SK-N-SH (cell line): ENCODE measurements around the gene OTOP3. TPM values are rescaled to one million over a fixed set of nuclear protein-coding genes. Genes with fewer than 3 reads are reported as not detected.

Experiments used
- CTCF ChIA-PET: fragments of 300-600, 350-600 bp; formaldehyde crosslinking; extraction: SDS; loops from one replicate; lab custom pipeline; 2021; lab: Yijun Ruan, JAX
- POLR2A ChIA-PET: fragments of 350-600 bp; sonication (Branson Sonifier 250); formaldehyde crosslinking; extraction: SDS; loops from one replicate; lab custom pipeline; 2020; ENCODE audit warnings: antibody characterized with exemption, inconsistent platforms; lab: Yijun Ruan, JAX
- DNase-seq: peaks from one replicate; pipeline ENCODE4 v3.0.0; 2012
- H2AFZ ChIP-seq: fragments of 200-600 bp; sonication (generic); 2 replicates; pipeline ENCODE4 v1.8.1; 2016; ENCODE audit warnings: antibody characterized with exemption, mild to moderate bottlenecking, low read depth
- H3F3A ChIP-seq: fragments of 200-600 bp; sonication (generic); replicated peaks from 2 replicates; pipeline ENCODE3; 2016; ENCODE audit warnings: antibody characterized with exemption, mild to moderate bottlenecking; ENCODE audit not compliant: insufficient read depth
- H3K27ac ChIP-seq, 2 experiments: fragments of 200-500 bp in 1 of 2; fragments of 200-600 bp in 1 of 2; sonication (Bioruptor generic) in 1 of 2; sonication (generic), shearing (Covaris generic) in 1 of 2; 2 replicates each; pipeline versions ENCODE4 v1.5.1 to v1.6.1; 2014 to 2016; ENCODE audit warnings: low read depth in 2 of 2, inconsistent platforms in 1 of 2, low read length in 1 of 2, mild to moderate bottlenecking in 1 of 2, mixed read lengths in 1 of 2
- H3K27me3 ChIP-seq: fragments of 200-600 bp; sonication (generic), shearing (Covaris generic); 2 replicates; pipeline ENCODE4 v1.6.1; 2016; ENCODE audit warnings: mixed run types; ENCODE audit not compliant: insufficient read depth
- H3K36me3 ChIP-seq, 2 experiments: fragments of 200-500 bp in 1 of 2; fragments of 200-600 bp in 1 of 2; sonication (Bioruptor generic) in 1 of 2; sonication (generic) in 1 of 2; replicated peaks in 1 of 2; 2 replicates each; pipeline versions ENCODE3 to v1.5.1; 2014 to 2016; ENCODE audit warnings: low read length in 1 of 2, mild to moderate bottlenecking in 1 of 2; ENCODE audit not compliant: insufficient read depth in 2 of 2, control insufficient read depth in 1 of 2
- H3K4me1 ChIP-seq, 2 experiments: fragments of 200-500 bp in 1 of 2; fragments of 200-600 bp in 1 of 2; sonication (Bioruptor generic) in 1 of 2; sonication (generic), shearing (Covaris generic) in 1 of 2; 2 replicates each; pipeline versions ENCODE4 v1.5.1 to v1.6.1; 2014 to 2016; ENCODE audit warnings: low read depth in 1 of 2, low read length in 1 of 2, mixed run types in 1 of 2; ENCODE audit not compliant: insufficient read depth in 2 of 2, control insufficient read depth in 1 of 2
- H3K4me2 ChIP-seq: fragments of 200-600 bp; sonication (generic), shearing (Covaris generic); 2 replicates; pipeline ENCODE4 v1.6.1; 2017; ENCODE audit warnings: mixed run types
- H3K4me3 ChIP-seq, 2 experiments: fragments of 200-500 bp in 1 of 2; fragments of 200-600 bp in 1 of 2; sonication (Bioruptor generic) in 1 of 2; sonication (generic), shearing (Covaris generic) in 1 of 2; 2 replicates each; pipeline versions ENCODE4 v1.5.1 to v1.8.1; 2014 to 2016; ENCODE audit warnings: low read depth in 2 of 2, inconsistent platforms in 1 of 2, low read length in 1 of 2, mild to moderate bottlenecking in 1 of 2, mixed read lengths in 1 of 2, moderate library complexity in 1 of 2
- H3K79me2 ChIP-seq: fragments of 200-600 bp; sonication (generic); 2 replicates; pipeline ENCODE4 v1.8.1; 2017; ENCODE audit warnings: mild to moderate bottlenecking; ENCODE audit not compliant: insufficient read depth
- H3K9ac ChIP-seq: fragments of 200-600 bp; sonication (generic); 2 replicates; pipeline ENCODE4 v1.6.1; 2017; ENCODE audit warnings: mixed run types
- H3K9me2 ChIP-seq: fragments of 200-600 bp; sonication (generic); 2 replicates; pipeline ENCODE4 v1.6.1; 2017; ENCODE audit warnings: mixed run types
- H3K9me3 ChIP-seq: fragments of 200-600 bp; sonication (generic); 2 replicates; pipeline ENCODE4 v1.6.1; 2017; ENCODE audit warnings: mixed run types, mild to moderate bottlenecking, moderate library complexity
- H4K20me1 ChIP-seq: fragments of 200-600 bp; sonication (generic); 2 replicates; pipeline ENCODE4 v1.6.1; 2017; ENCODE audit warnings: mild to moderate bottlenecking, mixed run types; ENCODE audit not compliant: insufficient read depth
- CHD2 ChIP-seq: fragments of 150-350 bp; IDR thresholded peaks from 2 replicates; pipeline ENCODE4 v1.6.1; 2018; ENCODE audit warnings: low read length; ENCODE audit not compliant: partially characterized antibody
- FOSL2 ChIP-seq: IDR thresholded peaks from 2 replicates; pipeline ENCODE4 v1.4.0; 2012; ENCODE audit warnings: low read depth, mild to moderate bottlenecking, moderate library complexity, borderline replicate concordance
- FOXJ3 ChIP-seq: sonication (generic); formaldehyde crosslinking; IDR thresholded peaks from 2 replicates; pipeline ENCODE4 v1.5.1; 2020; ENCODE audit warnings: mild to moderate bottlenecking, missing genetic modification reagents
- FOXM1 ChIP-seq: IDR thresholded peaks from 2 replicates; pipeline ENCODE4 v1.4.0; 2012; ENCODE audit warnings: low read depth, mild to moderate bottlenecking
- GABPA ChIP-seq: IDR thresholded peaks from 2 replicates; pipeline ENCODE4 v1.4.0; 2012; ENCODE audit warnings: low read depth, mild to moderate bottlenecking
- GATA2 ChIP-seq: sonication (generic); formaldehyde crosslinking; IDR thresholded peaks from 2 replicates; pipeline ENCODE4 v1.5.0; 2020; ENCODE audit warnings: mild to moderate bottlenecking, missing genetic modification reagents
- JUND ChIP-seq: IDR thresholded peaks from 2 replicates; pipeline ENCODE4 v1.4.0; 2012
- MXI1 ChIP-seq: IDR thresholded peaks from 2 replicates; pipeline ENCODE4 v1.6.1; 2012; ENCODE audit warnings: mild to moderate bottlenecking, low read depth, low read length, improper control_type of control experiment
- NRF1 ChIP-seq: IDR thresholded peaks from 2 replicates; pipeline ENCODE4 v1.6.1; 2012; ENCODE audit warnings: low read depth, mild to moderate bottlenecking, low read length
- PBX3 ChIP-seq: IDR thresholded peaks from 2 replicates; pipeline ENCODE4; 2012
- POLR2AphosphoS5 ChIP-seq: IDR thresholded peaks from 2 replicates; pipeline ENCODE4 v1.6.1; 2012; ENCODE audit warnings: low read depth, low read length
- RAD21 ChIP-seq: IDR thresholded peaks from 2 replicates; pipeline ENCODE4 v1.6.1; 2012; ENCODE audit warnings: mild to moderate bottlenecking, low read length
- RCOR1 ChIP-seq: fragments of 150-350 bp; IDR thresholded peaks from 2 replicates; pipeline ENCODE4 v1.6.1; 2017; ENCODE audit warnings: antibody characterized with exemption, low read length
- SIN3A ChIP-seq: IDR thresholded peaks from 2 replicates; pipeline ENCODE4 v1.6.1; 2012; ENCODE audit warnings: low read depth, mild to moderate bottlenecking, low read length, moderate library complexity, borderline replicate concordance
- SMC3 ChIP-seq: IDR thresholded peaks from 2 replicates; pipeline ENCODE4 v1.6.1; 2012; ENCODE audit warnings: low read depth, low read length, improper control_type of control experiment
- TEAD4 ChIP-seq: IDR thresholded peaks from 2 replicates; pipeline ENCODE4 v1.4.0; 2012; ENCODE audit warnings: mild to moderate bottlenecking, borderline replicate concordance; ENCODE audit not compliant: insufficient read depth
- YY1 ChIP-seq: IDR thresholded peaks from 2 replicates; pipeline ENCODE4 v1.4.0; 2012; ENCODE audit warnings: low read depth, mild to moderate bottlenecking
- WGBS: methylation state at CpG from one replicate; pipeline ENCODE4 v1.1.6; 2017; ENCODE audit warnings: low lambda C conversion rate; 5-methylcytosine and 5-hydroxymethylcytosine counted together
- polyA plus RNA-seq, 3 experiments: library from polyadenylated mRNA; depleted of rRNA; stranded (reverse); fragments of >200 nt; gene quantifications; 2 replicates each; pipeline ENCODE4 v1.2.3, GENCODE V29; 2012
- TF ChIP-seq, protein P1 (sequence below): IDR thresholded peaks from 2 replicates; pipeline ENCODE4 v1.6.1; 2012; ENCODE audit warnings: mild to moderate bottlenecking, low read depth, low read length, moderate library complexity
- TF ChIP-seq, protein P2 (sequence below): fragments of 150-350 bp; IDR thresholded peaks from 2 replicates; pipeline ENCODE4 v1.6.1; 2016; ENCODE audit warnings: mild to moderate bottlenecking, low read depth, low read length
- TF ChIP-seq, protein P3 (sequence below): IDR thresholded peaks from 2 replicates; pipeline ENCODE4 v1.4.0; 2012; ENCODE audit warnings: low read depth, borderline replicate concordance

The OTOP3 gene
- polyA plus RNA-seq, 1 of the 3 experiments (the other 2 are of a cell fraction), result not detected

DNA sequence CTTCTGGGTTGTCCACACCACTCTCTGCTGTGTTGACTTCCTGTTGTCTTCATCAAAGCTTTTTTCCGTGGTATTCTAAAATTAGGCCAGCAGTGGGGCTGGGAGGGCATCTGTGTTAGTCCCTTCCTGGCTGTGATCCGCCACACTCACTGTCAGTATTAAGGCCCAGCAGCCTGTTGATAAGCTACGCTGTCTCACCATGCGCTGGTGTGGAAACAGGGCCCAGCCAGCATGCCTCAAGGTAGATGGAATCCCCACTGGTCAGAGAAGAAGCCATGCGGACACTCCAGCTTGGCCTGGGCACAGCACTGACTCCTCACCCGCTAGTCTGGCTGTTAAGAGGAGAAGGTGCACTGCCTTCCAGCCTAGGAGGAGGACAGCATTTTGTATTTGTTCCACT lies 63.1 kb downstream of the OTOP3 start (continued):
- TF ChIP-seq, protein P1, sequence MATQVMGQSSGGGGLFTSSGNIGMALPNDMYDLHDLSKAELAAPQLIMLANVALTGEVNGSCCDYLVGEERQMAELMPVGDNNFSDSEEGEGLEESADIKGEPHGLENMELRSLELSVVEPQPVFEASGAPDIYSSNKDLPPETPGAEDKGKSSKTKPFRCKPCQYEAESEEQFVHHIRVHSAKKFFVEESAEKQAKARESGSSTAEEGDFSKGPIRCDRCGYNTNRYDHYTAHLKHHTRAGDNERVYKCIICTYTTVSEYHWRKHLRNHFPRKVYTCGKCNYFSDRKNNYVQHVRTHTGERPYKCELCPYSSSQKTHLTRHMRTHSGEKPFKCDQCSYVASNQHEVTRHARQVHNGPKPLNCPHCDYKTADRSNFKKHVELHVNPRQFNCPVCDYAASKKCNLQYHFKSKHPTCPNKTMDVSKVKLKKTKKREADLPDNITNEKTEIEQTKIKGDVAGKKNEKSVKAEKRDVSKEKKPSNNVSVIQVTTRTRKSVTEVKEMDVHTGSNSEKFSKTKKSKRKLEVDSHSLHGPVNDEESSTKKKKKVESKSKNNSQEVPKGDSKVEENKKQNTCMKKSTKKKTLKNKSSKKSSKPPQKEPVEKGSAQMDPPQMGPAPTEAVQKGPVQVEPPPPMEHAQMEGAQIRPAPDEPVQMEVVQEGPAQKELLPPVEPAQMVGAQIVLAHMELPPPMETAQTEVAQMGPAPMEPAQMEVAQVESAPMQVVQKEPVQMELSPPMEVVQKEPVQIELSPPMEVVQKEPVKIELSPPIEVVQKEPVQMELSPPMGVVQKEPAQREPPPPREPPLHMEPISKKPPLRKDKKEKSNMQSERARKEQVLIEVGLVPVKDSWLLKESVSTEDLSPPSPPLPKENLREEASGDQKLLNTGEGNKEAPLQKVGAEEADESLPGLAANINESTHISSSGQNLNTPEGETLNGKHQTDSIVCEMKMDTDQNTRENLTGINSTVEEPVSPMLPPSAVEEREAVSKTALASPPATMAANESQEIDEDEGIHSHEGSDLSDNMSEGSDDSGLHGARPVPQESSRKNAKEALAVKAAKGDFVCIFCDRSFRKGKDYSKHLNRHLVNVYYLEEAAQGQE, result no peak
- no peak for TF ChIP-seq POLR2AphosphoS5
- TF ChIP-seq SIN3A, result no peak
- TF ChIP-seq FOXJ3 (CRISPR knock-in tag), result no peak
- TF ChIP-seq RCOR1, result no peak
- TF ChIP-seq CHD2, result no peak
- no peak for TF ChIP-seq FOSL2
- TF ChIP-seq JUND, result no peak
- no peak for TF ChIP-seq GATA2
- TF ChIP-seq, protein P2, sequence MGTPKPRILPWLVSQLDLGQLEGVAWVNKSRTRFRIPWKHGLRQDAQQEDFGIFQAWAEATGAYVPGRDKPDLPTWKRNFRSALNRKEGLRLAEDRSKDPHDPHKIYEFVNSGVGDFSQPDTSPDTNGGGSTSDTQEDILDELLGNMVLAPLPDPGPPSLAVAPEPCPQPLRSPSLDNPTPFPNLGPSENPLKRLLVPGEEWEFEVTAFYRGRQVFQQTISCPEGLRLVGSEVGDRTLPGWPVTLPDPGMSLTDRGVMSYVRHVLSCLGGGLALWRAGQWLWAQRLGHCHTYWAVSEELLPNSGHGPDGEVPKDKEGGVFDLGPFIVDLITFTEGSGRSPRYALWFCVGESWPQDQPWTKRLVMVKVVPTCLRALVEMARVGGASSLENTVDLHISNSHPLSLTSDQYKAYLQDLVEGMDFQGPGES, result no peak
- no peak for TF ChIP-seq PBX3
- TF ChIP-seq RAD21, result no peak
- TF ChIP-seq SMC3, result no peak
- no peak for TF ChIP-seq GABPA
- no peak for TF ChIP-seq MXI1
- no peak for TF ChIP-seq FOXM1

- ChIA-PET POLR2A (interaction anchor here (0.6 to 1.3 kb wide), 8 partner anchors 9 to 183 kb away, joined by 3 to 6 read pairs (median 4); partner anchors contain the start of genes CDR2L and MRPL58), CTCF (interaction anchor here (0.9 to 19.8 kb wide), 5 partner anchors 11 to 134 kb away, joined by 3 to 295 read pairs (median 5); no protein-coding TSS in a partner anchor)
- Histone ChIP-seq H4K20me1 (no peaks in the 10 kb centered on the region), H3K4me2 (no peak overlapping the region), H3K36me3 (peaks cover 30 to 31% of the 10 kb centered on the region in 2 experiments), H3K9me3 (no peaks in the 10 kb centered on the region), H3K27ac (no peak overlapping the region), H3K9me2 (no peaks in the 10 kb centered on the region), H3F3A (no peaks in the 10 kb centered on the region), H3K27me3 (no peaks in the 10 kb centered on the region), H3K9ac (no peak overlapping the region), H3K4me1 (no peaks in the 10 kb centered on the region), H2AFZ (no peak overlapping the region), H3K79me2 (peaks cover 36% of the 10 kb centered on the region), H3K4me3 (no peak overlapping the region)
- TF ChIP-seq YY1, result no peak
- TF ChIP-seq GATA2, result no peak
- TF ChIP-seq, protein P1, result no peak
- TF ChIP-seq, protein P3, sequence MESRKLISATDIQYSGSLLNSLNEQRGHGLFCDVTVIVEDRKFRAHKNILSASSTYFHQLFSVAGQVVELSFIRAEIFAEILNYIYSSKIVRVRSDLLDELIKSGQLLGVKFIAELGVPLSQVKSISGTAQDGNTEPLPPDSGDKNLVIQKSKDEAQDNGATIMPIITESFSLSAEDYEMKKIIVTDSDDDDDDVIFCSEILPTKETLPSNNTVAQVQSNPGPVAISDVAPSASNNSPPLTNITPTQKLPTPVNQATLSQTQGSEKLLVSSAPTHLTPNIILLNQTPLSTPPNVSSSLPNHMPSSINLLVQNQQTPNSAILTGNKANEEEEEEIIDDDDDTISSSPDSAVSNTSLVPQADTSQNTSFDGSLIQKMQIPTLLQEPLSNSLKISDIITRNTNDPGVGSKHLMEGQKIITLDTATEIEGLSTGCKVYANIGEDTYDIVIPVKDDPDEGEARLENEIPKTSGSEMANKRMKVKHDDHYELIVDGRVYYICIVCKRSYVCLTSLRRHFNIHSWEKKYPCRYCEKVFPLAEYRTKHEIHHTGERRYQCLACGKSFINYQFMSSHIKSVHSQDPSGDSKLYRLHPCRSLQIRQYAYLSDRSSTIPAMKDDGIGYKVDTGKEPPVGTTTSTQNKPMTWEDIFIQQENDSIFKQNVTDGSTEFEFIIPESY, result no peak
- no peak for TF ChIP-seq NRF1
- TF ChIP-seq RAD21, result no peak
- TF ChIP-seq CHD2, result no peak
- TF ChIP-seq TEAD4, result no peak
- WGBS, result 80% methylated on average over 4 of the region's 4 CpGs
- no peak for DNase-seq
These were observed 63.8 kb downstream of the OTOP3 start for GRCh38 chr17:74999523-74999922.
